Upper lobe of right lung (tissue), 1 donor: ENCODE measurements around the gene GREM2. TPM values are rescaled to one million over a fixed set of nuclear protein-coding genes. Genes with fewer than 3 reads are reported as not detected.

ENCODE experiments used
- ATAC-seq: fragments of 200-7000 bp; cut with Tn5 transposase; one replicate; pipeline ENCODE4 v1.9.1; 2020; ENCODE audit warnings: mild to moderate bottlenecking, moderate library complexity
- DNase-seq: peaks from one replicate; pipeline ENCODE4 v3.0.0-alpha.2; 2020
- H3K27ac ChIP-seq: fragments of 200-600 bp; one replicate; pipeline ENCODE4 v1.8.0; 2022
- H3K27me3 ChIP-seq: fragments of 200-600 bp; one replicate; pipeline ENCODE4 v1.8.0; 2022; ENCODE audit warnings: mild to moderate bottlenecking
- H3K36me3 ChIP-seq: fragments of 200-600 bp; one replicate; pipeline ENCODE4 v1.8.0; 2022
- H3K4me1 ChIP-seq: fragments of 200-600 bp; one replicate; pipeline ENCODE4 v1.8.0; 2022
- H3K4me3 ChIP-seq: fragments of 200-600 bp; one replicate; pipeline ENCODE4 v1.8.0; 2022; ENCODE audit warnings: mild to moderate bottlenecking
- H3K9me3 ChIP-seq: fragments of 200-600 bp; one replicate; pipeline ENCODE4 v1.8.0; 2022
- intact Hi-C: fragments of 100-400 bp; cut with DNase I; formaldehyde crosslinking; loops from one replicate; pipeline ENCODE4 v1.11.0; 2022
- total RNA-seq: library from RNA; stranded (reverse); fragmentation: NEBNext Ultra II Directional; extraction: Animal tissue kit (Norgen Biotek cat#: 25700); gene quantifications from one replicate; pipeline ENCODE4 v1.2.1, GENCODE V29; 2021
- TF ChIP-seq, protein P1 (sequence below): fragments of 200-600 bp; IDR thresholded peaks from one replicate; pipeline ENCODE4 v1.8.0; 2022; ENCODE audit warnings: antibody characterized with exemption
- donor health status: DM: no; HTN: yes; CAD: no; lungs with severe emphysema.

Gene GREM2
- total RNA-seq, 1 donor from 2014 or later: 0.64 TPM

DNA sequence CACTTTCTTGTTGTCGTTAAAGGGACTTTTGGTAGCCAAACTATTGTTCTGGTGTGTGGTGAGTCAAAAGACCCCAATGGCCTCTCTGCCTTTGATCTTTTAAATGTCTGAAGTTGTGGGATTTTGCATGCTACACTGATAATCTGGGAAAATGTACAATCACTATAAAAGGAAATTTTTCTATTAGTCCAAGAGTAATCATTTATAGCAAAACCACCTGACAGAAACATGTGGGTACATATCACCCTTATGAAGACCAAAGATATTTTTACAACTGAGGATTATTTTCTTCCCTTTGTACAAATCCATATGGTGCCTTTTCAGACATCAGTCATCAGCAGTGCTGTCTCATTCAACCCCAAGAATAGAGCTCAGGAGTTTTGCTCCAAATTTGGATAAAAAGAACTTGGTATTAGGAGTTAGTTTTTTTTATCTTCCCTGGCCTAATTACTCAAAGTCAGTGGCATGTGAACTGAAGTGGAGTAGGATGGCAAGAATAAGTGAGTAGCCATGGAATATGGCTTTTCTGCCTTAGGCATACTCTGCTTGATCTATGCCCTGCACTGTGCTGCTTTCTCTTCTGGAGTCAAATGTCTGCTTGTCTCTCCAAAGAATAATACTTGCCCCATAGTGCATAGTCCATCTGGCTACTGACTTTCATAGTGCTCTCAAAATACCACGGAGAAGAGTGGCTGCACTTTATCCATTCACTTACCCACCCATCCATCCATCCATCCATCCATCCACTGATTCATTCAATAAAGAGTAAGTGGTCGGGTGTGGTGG lies 13.5 kb downstream of the GREM2 start:
- H3K4me1 ChIP-seq: no peaks in the 10 kb centered on the region
- H3K4me3 ChIP-seq: no peak overlapping the region
- DNase-seq: no peak
- H3K9me3 ChIP-seq: no peaks in the 10 kb centered on the region
- no peaks in the 10 kb centered on the region for H3K36me3 ChIP-seq
- TF ChIP-seq, protein P1, sequence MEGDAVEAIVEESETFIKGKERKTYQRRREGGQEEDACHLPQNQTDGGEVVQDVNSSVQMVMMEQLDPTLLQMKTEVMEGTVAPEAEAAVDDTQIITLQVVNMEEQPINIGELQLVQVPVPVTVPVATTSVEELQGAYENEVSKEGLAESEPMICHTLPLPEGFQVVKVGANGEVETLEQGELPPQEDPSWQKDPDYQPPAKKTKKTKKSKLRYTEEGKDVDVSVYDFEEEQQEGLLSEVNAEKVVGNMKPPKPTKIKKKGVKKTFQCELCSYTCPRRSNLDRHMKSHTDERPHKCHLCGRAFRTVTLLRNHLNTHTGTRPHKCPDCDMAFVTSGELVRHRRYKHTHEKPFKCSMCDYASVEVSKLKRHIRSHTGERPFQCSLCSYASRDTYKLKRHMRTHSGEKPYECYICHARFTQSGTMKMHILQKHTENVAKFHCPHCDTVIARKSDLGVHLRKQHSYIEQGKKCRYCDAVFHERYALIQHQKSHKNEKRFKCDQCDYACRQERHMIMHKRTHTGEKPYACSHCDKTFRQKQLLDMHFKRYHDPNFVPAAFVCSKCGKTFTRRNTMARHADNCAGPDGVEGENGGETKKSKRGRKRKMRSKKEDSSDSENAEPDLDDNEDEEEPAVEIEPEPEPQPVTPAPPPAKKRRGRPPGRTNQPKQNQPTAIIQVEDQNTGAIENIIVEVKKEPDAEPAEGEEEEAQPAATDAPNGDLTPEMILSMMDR: no peak
- no peak for ATAC-seq
- no peaks in the 10 kb centered on the region for H3K27me3 ChIP-seq
- no peak overlapping the region for H3K27ac ChIP-seq
- intact Hi-C loops: no loop called here

DNA sequence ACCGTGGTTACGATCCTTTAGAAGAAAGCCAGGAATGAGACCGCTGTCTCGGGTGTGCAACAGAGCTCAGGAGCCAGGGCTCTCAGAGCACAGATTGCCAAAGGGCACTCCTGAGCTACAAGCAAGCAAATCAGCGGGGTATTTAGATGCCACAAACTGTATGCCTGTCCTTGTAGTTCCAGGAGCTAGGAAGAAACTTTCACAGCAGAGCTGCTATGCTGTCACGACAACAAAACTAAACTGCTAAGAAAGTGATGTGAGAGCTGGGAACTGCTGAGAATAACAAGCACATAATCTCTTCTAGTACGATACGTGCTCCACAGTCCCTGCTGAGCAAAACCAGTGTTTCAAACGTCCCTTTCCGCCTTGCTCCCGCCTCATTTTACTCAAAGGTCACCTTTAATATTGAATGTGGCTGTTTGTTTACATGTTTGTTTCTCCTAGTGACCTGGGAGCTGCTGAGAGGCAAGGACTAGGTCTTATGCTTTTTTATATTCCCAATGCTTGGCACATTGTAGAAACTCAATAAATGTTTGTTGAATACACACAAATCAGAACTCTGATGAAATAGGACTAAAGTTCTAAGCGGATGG lies 14.7 kb downstream of the GREM2 start:
- no peak overlapping the region for H3K27ac ChIP-seq
- H3K4me3 ChIP-seq: no peak overlapping the region
- TF ChIP-seq, protein P1: no peak
- intact Hi-C loops: no loop called here
- DNase-seq (no peak), ATAC-seq (peak; percentile 57)
- H3K27me3 ChIP-seq: no peaks in the 10 kb centered on the region
- H3K9me3 ChIP-seq: no peaks in the 10 kb centered on the region
- no peaks in the 10 kb centered on the region for H3K4me1 ChIP-seq
- H3K36me3 ChIP-seq: no peaks in the 10 kb centered on the region

DNA sequence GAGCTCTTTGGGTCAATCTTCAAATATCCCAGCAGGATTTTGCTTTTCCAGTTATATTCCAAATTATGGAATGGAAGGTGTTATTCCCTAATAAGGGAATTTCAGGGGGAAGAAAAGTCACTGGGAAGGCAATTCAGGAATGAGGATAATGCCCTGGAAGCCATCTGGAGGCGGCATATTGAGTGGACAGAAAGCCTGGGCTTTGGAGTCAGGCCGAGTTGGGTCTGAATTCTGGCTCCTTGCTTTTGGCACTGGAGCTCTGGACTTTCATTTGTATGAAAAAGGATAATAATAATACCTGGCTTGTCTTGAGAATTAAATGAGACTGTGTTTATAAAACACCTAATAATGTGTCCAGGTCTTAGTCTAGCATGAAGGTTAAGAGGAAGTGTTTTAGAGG lies 16.5 kb downstream of the GREM2 start:
- TF ChIP-seq, protein P1: no peak
- intact Hi-C loops: no loop called here
- ATAC-seq (no peak), DNase-seq (no peak)
- Histone ChIP-seq H3K27ac (no peak overlapping the region), H3K36me3 (no peaks in the 10 kb centered on the region), H3K27me3 (no peaks in the 10 kb centered on the region), H3K4me3 (no peak overlapping the region), H3K4me1 (no peaks in the 10 kb centered on the region), H3K9me3 (no peaks in the 10 kb centered on the region)

DNA sequence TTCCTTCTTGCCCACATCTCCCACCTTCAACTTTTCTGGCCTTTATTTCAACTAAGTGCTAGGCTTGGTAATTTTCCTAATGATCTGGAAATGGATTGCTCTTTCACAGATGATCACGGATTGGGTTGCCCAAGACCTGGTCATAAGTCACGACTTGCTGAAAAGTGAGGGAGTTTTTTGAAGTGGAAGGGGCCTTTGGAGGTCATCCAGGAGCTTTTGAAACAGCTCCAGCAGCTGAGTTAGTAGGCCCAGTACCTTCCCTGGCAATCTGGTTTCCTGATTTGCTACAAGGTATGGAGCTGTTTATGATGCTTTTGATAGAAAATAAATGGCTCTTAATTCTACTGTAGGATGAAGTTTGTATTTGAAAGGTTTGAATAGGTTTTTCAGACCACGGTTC lies 20.4 kb downstream of the GREM2 start:
- no peaks in the 10 kb centered on the region for H3K27me3 ChIP-seq
- ATAC-seq: no peak
- H3K9me3 ChIP-seq: no peaks in the 10 kb centered on the region
- no peaks in the 10 kb centered on the region for H3K4me1 ChIP-seq
- DNase-seq: no peak
- intact Hi-C loops: no loop called here
- TF ChIP-seq, protein P1: no peak
- H3K4me3 ChIP-seq: no peak overlapping the region
- H3K36me3 ChIP-seq: no peaks in the 10 kb centered on the region
- H3K27ac ChIP-seq: no peak overlapping the region

DNA sequence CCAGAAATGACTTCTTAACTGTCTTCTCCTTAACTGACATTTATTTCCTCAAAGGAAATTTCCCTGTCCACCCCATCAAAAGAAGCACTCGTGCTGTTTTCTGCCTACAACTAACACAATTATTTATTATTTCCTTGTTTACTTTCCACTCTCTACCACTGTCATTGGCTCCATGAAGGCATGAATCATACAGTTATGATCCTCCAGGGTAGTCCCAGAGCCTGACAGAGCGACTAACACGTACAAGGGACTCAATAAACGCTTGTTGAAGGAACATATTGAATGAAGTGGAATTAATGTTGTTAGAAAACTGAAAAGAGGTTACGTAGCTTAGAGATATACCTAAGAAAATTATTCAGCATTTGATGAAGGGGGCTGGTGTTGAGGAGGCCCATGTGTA lies 20.9 kb downstream of the GREM2 start:
- DNase-seq (no peak), ATAC-seq (no peak)
- H3K27ac ChIP-seq: no peak overlapping the region
- no peaks in the 10 kb centered on the region for H3K9me3 ChIP-seq
- no peaks in the 10 kb centered on the region for H3K27me3 ChIP-seq
- no peak overlapping the region for H3K4me3 ChIP-seq
- TF ChIP-seq, protein P1: no peak
- intact Hi-C loops: no loop called here
- H3K36me3 ChIP-seq: no peaks in the 10 kb centered on the region
- no peaks in the 10 kb centered on the region for H3K4me1 ChIP-seq
